Stimulated activated CD8-positive, alpha-beta memory T cell treated with anti-CD3 and anti-CD28 coated beads, Interleukin-12 subunit alpha, Interleukin-12 subunit beta, amount 100 ng/mL, for 24 hours (primary cell): ENCODE results near the gene CASK.

Experiments
- DNase-seq: peaks from one replicate; pipeline ENCODE4 v3.0.0-alpha.2; 2020; ENCODE audit errors: extremely low read depth

Gene CASK

DNA sequence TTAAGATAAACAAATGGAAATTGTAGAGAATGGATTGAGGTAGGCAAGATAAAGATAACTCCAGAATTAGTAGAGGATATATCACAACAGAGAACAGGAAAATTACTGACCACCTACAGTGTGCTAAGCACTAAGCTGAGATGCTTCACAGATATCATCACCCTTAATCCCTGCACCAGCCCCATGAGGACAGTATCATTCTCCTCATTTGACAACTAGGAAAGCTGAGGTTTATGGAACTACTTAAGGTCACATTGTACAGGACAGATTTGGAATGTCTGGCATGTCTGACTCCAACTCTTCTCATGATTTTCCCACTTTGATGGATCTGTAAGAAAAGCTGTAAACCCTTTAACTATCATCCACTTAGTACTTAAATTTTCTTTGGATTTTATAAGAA is 95.5 kb downstream of the CASK start:
- DNase-seq: no peak

DNA sequence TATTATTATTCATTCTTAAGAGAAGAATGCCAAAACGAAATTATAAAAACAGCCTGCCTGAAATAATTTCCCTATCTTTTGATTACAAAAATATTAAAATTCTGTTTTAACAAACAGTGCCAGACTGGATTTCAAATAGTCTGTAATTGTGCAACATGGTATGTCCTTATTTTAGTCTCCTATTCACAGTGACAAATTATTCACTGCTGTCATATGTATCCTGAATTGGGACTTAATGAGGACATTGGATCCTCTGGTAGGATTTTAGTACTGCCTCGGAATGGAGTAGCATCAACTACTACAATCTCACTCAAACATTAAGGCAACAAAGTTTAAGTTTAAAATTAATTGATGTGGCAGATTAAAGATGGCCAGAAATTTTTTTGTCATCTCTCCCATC is 97.6 kb downstream of the CASK start:
- DNase-seq: no peak

DNA sequence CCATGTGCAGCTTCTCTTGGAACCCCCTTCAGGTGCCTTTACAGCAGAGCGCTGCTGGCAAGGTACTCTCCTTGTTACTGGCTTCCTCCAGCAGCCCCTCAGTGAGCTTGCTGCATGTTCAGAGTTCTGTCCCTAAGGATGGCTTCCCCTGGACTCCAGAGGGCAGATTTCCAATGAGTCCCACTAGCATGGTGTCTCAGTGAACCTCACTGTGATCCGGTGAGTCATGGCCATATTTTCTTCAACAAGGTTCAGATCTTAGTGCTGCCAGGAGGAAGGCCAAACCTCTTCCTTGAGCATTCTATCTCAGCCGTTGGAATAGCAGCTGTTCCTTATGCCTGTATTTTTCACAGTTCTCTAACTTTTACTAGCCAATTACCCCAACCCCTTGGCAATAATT is 98.8 kb downstream of the CASK start:
- no peak for DNase-seq

DNA sequence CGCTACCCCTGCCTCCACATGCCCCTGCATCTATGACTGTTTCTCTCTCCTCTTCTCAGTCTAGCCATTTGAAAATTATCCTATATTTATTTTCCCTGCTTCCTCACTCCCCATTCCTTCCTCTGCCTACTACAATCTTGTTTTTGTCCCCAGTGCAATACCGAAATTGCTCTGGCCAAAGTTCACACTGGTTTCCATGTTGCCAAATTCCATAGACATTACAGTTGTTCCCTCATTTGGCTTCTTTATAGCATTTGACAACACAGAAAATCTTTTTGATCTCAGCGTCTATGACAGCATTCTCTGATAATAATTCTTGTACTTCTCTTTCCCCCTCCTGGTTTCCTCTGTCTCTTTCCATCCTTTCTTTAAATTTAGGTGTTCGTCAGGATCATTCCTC is 100.0 kb downstream of the CASK start:
- no peak for DNase-seq

DNA sequence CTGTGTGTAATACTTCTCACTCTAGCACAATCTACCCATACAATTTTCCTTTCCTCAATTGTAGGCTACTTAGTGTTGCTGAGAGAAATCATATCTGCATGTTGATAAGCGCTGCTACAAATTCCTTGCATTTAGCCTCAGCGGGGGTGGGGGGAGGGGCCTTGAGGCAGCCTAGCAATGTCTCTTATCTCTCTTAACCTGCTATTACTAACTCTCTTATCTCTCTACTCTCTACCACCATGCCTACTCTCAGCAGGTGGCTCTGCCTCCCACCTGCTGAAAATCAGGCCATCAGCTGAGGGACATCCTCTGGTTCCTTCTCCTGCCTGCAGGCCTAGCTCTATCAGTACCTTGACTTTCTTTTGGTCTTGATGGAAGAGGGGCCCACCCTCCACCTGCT is 100.5 kb downstream of the CASK start:
- no peak for DNase-seq

DNA sequence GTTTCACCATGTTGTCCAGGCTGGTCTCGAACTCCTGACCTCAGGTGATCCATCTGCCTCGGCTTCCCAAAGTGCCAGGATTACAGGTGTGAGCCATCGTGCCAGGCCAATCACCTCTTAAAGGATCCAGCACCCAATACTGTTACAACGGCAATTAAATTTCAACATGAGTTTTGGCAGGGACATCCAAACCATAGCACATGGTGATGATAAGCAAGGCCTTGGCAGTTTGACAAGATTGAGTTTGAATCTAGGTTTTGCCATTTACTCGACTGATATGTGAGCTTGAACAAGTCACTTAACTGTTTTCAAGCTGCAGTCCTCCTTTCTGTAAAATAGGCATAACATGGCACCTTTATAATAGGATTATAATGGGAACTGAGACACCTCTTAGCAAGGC is 115.3 kb downstream of the CASK start:
- DNase-seq: no peak

DNA sequence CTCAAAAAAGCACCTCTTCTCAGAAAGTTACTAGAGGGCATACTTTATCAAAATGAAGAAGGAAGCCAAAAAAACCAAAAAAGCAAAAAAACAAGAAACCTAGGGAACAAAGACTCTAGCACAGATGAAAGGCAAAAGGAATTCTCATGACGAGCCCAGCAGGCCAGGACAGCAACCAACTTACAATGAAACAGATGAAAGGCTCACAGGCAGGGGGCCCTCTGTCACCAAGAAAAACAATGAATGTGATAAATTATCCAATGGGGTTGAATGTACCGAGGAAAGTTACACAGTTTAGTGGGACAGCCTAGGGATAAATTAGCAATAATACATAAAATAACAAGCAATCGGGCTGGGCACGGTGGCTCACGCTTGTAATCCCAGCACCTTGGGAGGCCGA is 120.4 kb downstream of the CASK start:
- no peak for DNase-seq

DNA sequence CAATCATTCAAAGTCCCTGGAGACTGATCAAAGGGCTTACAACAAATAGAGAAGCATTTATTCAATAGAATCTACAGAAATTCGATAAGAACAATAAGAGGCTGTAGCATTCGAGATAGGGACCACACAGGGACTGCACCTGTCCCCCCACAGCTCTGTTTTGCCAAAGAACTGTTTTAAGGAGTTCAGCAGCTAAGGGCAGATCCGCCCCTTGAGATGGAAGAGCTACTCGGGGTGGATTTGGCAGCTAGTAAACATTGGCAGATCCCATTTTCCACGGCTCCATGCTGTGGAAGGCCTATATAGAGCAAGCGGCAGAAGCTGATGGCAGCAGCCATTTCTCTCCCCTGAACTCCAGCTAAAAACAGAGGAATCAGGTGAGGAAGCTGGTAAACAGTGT is 123.7 kb downstream of the CASK start:
- DNase-seq: no peak

DNA sequence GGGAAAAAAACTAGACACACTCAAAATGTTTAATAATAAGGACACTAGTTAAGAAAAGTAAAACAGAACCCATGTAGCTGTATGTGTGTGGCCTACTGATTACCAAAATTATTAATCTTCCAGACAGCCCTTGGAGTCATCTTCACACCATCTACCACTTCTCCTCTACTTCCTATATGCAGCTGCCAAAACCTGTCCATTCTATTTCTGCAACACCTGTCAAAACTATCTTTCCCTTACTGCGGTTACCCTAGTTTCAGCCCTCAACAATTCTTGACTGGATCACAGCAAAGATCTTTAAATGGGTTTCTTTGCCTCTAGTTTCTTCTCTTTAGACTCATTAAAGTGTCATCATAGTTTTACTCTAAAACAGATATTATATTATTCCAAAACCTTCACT is 126.8 kb downstream of the CASK start:
- DNase-seq: no peak

DNA sequence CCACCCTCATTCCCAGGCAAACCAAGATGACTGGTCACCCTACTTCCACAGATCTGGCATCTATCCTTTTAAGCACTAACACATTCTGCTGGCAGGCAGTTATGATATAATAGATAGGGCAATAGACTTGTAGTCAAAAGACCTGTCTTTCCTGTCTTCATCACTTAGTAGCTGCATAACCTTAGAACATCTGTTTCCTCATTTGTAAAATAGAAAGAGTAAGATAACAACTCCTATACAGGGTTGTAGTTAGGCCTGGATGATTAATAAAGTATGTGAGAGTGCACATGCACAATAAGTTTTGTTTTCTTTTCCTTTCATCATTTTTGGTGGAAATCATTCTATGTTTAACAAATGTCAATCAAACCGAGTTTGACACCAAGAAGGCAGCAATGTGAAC is 127.3 kb downstream of the CASK start:
- DNase-seq: no peak

DNA sequence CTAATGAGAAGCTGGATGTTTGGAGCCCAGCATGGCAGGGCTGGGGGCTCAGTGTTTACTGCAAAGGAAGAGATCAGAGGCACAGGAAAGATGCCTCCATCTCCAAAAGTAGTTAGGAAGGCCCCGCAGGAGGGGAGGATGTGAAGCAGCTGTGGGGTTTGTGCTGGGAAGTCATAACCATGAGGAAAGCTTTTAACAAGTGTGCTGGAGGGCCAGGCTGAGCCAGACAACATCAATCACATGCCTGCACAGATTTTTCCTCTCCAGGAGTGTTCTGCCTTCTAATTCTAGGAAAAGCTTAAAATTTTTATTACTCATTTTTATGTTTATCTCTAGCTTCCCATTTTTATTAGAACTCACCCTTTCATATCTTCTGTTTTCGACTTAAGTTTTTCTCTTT is 134.0 kb downstream of the CASK start:
- no peak for DNase-seq

DNA sequence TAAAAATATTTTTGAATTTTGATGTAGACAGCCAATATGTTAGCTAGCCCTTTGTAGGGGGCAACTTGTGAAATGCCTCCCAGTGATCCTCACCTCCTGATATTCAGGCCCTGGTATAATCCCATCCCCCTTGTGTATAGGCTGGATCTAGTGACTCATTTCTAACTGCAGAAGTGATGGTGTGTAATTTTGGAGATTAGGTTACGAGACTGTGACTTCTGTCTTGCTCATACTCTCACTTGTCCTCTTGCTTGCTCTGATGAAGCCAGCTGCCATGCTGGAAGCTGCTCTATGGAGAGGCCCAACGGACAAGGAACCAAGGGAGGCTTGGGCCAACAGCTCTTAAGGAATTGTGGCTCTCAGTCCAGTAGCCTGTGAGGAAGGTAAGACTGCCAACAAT is 137.7 kb downstream of the CASK start:
- DNase-seq: no peak

DNA sequence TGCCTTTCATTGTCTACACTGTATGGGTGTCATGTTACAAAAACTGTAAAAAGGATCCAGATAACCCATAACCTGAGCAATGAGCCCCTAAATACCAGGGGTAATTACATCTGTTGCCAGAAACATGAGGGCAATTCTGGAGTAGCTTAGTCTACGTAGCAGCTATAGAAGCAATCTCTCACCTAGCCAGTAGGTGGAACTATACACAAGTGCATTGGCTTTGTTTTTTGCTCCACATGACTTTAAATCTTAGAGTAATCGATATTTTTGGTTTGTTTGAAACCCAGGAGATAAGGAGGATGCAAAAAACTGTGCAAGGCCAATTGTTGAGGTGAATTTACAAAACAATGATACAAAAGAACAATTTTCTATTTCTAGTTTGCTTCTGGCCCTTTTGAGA is 141.9 kb downstream of the CASK start:
- no peak for DNase-seq

DNA sequence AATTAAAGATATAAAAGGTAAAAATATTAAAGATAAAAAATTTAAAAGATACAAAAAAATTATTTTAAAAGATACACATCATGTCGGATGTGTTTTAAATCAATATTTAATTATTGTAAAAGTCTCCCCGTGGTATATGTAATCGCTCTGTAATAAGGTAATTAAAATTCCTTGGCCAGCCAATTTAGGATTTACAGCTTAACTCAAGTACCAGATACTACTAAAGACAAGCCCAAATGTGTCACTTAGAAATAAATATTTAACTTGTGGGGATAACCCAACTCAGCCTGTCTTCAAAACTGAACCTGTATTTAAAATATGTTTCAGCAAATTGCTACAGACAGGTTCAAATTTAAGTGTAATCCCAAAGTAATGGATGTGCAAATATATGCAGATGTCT is 143.4 kb downstream of the CASK start:
- no peak for DNase-seq

DNA sequence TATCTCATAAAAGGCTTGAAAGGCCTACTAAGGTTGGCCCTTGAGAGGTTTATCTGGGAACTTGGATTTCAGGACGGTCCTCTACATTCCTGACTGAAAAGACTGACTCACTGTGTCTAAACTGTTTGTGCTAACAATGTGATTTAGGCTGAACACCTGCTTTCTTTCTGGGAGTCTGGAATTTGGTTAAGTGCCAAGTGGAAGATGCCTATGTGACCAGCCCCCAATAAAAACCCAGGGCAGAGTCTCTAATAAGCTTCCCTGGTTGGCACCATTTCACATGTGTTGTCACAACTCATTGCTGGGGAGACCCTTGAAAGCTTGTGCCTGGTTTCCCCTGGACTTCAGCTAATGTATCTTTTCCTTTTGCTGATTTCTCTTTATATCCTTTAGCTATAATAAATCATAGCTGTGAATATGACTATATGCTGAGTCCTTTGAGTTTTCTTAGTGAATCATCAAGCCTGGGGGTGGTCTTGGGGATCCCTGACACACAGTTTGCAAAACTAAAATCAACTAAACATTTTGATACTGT is 144.3 kb downstream of the CASK start:
- no peak for DNase-seq

DNA sequence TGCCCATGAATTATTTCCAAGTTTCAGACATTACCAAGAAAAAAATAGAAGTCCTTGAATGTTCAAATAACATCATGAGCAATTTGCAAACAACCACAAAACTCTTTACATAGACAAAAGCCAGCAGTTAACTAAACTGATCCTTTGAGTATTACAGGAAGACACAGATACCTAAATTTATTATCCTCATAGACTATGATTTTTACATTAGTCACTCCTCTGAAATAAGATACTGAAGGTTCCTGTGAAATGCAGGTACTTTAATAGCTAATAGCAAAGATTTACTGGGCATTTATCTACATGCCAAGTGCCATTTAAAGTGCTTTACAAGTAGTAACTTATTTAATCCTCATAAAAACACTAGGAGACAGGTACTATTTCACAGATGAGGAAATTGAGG is 161.7 kb downstream of the CASK start:
- no peak for DNase-seq

DNA sequence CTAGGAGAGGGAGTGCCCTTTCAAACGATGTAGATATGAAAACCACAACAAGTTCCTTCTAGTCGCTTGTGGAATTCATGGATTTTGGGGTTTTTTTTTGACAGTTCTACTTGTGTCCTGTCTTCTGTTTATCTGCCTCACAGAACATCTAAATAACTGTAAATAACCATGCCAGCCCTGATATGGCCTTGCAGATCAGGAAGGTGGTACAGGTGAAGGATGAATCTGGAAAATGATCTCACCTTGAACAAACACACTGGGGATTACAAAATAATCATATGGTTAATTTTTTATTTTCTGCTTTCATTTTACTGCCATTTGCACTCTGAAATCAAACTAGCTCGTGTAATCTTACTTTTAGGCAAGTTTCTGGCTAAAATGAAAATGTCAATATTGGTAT is 162.2 kb downstream of the CASK start:
- DNase-seq: no peak

DNA sequence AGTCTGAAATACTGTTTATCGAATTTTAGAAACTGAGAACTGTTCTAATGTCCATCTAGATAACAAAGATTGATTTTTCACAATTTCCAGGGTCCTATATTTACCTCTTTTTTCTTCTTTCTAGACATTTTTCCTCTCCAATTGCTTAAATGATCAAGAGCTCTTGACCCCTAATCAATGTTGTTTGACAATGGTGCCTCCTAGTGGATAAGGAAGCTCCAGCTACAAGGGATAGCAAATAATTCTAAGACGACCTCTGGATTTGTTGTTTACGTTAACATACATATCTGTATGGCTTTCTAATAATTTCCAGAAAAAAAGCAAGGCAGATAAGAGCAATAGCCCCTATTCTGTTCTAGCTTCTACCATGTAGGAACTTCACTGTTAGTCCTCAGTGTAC is 163.5 kb downstream of the CASK start:
- DNase-seq: no peak

DNA sequence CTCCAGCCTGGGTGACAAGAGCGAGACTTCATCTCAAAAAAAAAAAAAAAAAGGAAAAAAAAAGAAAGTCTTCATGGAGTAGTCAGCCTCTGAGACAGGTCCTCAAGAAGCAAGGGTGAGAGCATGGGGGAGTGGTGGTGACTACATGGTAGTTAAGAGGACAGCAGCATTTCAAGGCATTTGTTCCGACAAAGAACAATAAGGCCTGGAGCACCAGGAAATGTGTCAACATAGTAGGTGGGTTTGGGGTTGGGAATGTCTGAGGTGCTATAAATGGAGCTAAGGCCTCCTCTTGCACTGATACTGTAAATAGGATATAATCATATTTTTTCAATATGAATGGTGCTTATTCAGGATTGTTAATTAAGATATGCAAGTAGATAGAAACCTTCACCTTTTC is 165.0 kb downstream of the CASK start:
- DNase-seq: no peak

DNA sequence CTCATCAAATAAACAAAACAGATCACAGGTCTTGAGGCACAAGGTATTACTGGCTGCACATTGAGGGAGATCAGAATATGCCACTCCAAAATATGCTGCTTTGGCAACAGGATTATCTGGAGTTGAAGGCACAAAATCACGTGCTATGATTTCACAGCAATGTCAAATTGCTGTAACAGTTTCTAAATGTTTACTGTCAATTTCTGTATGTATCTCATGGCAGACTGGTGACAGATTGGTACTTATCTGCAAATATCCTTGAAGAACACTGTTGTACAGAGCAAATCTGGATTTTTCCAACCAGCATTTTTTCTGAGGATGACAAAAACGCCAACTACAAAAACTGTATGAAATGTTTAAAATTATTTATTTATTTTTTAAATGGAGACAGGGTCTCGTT is 172.6 kb downstream of the CASK start:
- no peak for DNase-seq

DNA sequence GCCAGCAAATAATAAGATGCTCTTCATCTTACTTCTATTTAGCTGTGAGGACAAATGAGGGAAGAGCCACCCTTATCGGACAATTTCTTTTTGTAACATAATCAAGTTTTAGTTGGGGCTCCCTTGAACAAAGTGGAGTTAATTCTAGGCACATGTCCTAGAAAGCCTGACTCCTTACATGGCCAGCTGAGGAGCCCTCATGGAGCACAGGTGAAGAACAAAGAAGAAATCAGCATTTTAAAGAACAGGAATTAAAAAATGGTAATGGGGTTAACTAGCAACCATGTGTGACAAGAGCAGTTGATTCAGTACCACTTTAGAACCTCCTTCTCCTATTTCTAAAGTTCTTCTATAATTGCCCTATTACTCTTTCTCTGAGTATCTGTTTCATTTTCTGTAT is 183.5 kb downstream of the CASK start:
- DNase-seq: no peak

DNA sequence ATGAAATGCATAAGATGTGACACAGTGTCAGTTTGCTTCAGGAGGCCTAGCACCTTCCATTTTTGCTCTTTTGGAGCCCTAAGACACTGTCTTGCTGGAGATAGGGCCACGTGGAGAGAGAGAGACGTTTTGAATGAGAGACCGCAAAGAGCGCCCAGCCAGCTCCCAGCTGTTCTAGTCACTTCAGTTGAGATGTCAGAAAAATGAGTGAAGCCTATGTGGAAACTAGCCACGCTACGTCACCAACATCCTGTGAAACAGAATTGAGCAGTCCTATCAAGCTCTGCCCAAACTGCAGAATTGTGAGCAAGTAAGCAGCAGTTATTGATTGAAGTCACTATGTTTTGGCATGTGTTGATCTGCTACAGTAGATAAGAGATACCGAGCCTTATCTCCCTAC is 186.3 kb downstream of the CASK start:
- no peak for DNase-seq

DNA sequence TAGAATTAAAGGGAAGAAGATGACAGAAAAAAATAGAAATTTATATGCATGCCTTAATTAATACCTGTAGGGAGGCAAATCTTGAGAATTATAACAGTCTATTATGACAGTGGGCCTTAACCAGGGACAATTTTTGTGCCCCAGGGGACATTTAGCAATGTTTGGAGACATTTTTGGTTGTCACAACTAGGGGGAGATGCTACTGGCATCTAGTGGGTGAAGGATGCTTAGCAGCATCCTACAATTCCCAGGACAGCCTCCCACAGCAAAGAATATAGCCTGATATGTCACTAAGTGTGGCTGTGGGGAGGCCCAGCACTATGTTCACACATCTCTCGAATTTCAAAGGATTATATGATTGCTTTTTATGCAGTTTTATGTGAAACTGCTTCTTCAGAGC is 188.8 kb downstream of the CASK start:
- DNase-seq: no peak

DNA sequence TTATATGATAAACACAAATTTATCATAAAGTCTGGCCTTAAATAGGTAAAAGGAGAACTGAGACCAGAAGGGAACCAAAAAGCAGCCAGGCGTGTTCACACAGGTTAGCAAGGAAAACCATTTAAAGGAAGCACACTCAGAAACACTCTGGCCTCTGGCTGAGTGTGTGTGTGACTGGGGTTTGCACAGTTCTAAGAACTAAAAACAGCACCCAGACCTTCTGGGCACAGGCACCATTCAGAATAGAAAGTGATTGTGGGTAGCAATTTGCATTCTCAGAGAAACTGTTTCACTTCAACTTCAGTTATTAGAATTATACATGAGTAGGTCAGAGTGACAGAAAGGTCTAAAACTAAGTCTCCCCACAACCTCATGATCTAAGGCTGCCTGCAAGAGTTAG is 189.4 kb downstream of the CASK start:
- no peak for DNase-seq

DNA sequence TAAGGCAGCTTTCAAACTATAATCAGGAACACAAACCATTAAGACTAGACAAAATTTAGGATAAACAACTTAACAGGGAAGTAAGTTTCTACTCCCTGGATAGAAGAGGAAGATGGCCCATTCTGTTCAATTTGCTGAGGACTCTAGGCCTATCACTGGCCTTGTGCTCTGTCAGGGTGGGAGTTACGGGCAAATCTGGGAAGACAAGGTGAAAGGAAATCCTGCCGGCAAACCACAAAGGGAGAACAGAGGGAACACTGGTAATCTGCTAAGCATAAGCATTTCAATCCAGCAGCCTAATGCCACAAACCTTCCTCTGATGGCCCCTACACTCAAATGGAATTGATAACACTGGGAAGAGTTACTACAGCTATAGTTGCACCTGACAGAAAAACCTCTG is 191.1 kb downstream of the CASK start:
- DNase-seq: no peak
